HEK293 (cell line): ENCODE data around the gene CELA1.

Experiments
- BCL11A ChIP-seq: fragments of 450-650 bp; formaldehyde crosslinking; IDR thresholded peaks from 2 replicates; pipeline ENCODE4 v1.5.1; 2016; ENCODE audit warnings: low read depth, missing biosample characterization, missing genetic modification characterization
- KLF1 ChIP-seq: fragments of 450-650 bp; formaldehyde crosslinking; IDR thresholded peaks from 2 replicates; pipeline ENCODE4 v1.5.1; 2016; ENCODE audit warnings: missing biosample characterization, missing genetic modification characterization
- KLF16 ChIP-seq: fragments of 450-650 bp; formaldehyde crosslinking; IDR thresholded peaks from 2 replicates; pipeline ENCODE4 v1.5.1; 2017; ENCODE audit warnings: missing biosample characterization, missing genetic modification characterization
- SP3 ChIP-seq: fragments of 450-650 bp; formaldehyde crosslinking; IDR thresholded peaks from 2 replicates; pipeline ENCODE4 v1.5.1; 2016; ENCODE audit warnings: missing biosample characterization, missing genetic modification characterization
- ZBTB20 ChIP-seq: fragments of 450-650 bp; formaldehyde crosslinking; IDR thresholded peaks from 2 replicates; pipeline ENCODE4 v1.5.1; 2016; ENCODE audit warnings: missing biosample characterization, missing genetic modification characterization
- ZNF121 ChIP-seq: fragments of 450-650 bp; formaldehyde crosslinking; IDR thresholded peaks from 2 replicates; pipeline ENCODE4 v1.5.1; 2016; ENCODE audit warnings: missing biosample characterization, missing genetic modification characterization
- ZNF138 ChIP-seq: fragments of 450-650 bp; formaldehyde crosslinking; IDR thresholded peaks from 2 replicates; pipeline ENCODE4 v1.5.1; 2016; ENCODE audit warnings: missing biosample characterization, missing genetic modification characterization, borderline replicate concordance
- ZNF16 ChIP-seq: fragments of 450-650 bp; formaldehyde crosslinking; IDR thresholded peaks from 2 replicates; pipeline ENCODE4 v1.5.1; 2016; ENCODE audit warnings: low read depth, missing biosample characterization, missing genetic modification characterization
- ZNF169 ChIP-seq: fragments of 450-650 bp; formaldehyde crosslinking; IDR thresholded peaks from 2 replicates; pipeline ENCODE4 v1.5.1; 2016; ENCODE audit warnings: missing biosample characterization, missing genetic modification characterization
- ZNF184 ChIP-seq: fragments of 450-650 bp; IDR thresholded peaks from 2 replicates; pipeline ENCODE4 v1.5.1; 2018; ENCODE audit warnings: missing biosample characterization, mild to moderate bottlenecking, missing genetic modification characterization
- ZNF221 ChIP-seq: fragments of 450-650 bp; formaldehyde crosslinking; IDR thresholded peaks from 2 replicates; pipeline ENCODE4 v1.5.1; 2017; ENCODE audit warnings: missing biosample characterization, missing genetic modification characterization, borderline replicate concordance
- ZNF266 ChIP-seq: fragments of 450-650 bp; formaldehyde crosslinking; IDR thresholded peaks from 2 replicates; pipeline ENCODE4 v1.5.1; 2016; ENCODE audit warnings: missing biosample characterization, missing genetic modification characterization, low read depth
- ZNF341 ChIP-seq: fragments of 450-650 bp; formaldehyde crosslinking; IDR thresholded peaks from 2 replicates; pipeline ENCODE4; 2016; ENCODE audit warnings: low read depth, missing biosample characterization, missing genetic modification characterization
- ZNF350 ChIP-seq: fragments of 450-650 bp; formaldehyde crosslinking; IDR thresholded peaks from 2 replicates; pipeline ENCODE4 v1.5.0; 2017; ENCODE audit warnings: missing biosample characterization, mild to moderate bottlenecking, missing genetic modification characterization
- ZNF416 ChIP-seq: fragments of 450-650 bp; formaldehyde crosslinking; IDR thresholded peaks from 2 replicates; pipeline ENCODE4 v1.5.1; 2016; ENCODE audit warnings: missing biosample characterization, missing genetic modification characterization
- ZNF423 ChIP-seq: fragments of 450-650 bp; formaldehyde crosslinking; IDR thresholded peaks from 2 replicates; pipeline ENCODE4 v1.5.1; 2016; ENCODE audit warnings: missing biosample characterization, missing genetic modification characterization
- ZNF433 ChIP-seq: fragments of 450-650 bp; formaldehyde crosslinking; IDR thresholded peaks from 2 replicates; pipeline ENCODE4 v1.5.1; 2016; ENCODE audit warnings: missing biosample characterization, missing genetic modification characterization, low read depth
- ZNF48 ChIP-seq: fragments of 450-650 bp; formaldehyde crosslinking; IDR thresholded peaks from 2 replicates; pipeline ENCODE4 v1.5.1; 2016; ENCODE audit warnings: missing biosample characterization, missing genetic modification characterization
- ZNF521 ChIP-seq: fragments of 450-650 bp; formaldehyde crosslinking; IDR thresholded peaks from 2 replicates; pipeline ENCODE4 v1.5.1; 2017; ENCODE audit warnings: missing biosample characterization, mild to moderate bottlenecking, missing genetic modification characterization
- ZNF544 ChIP-seq: fragments of 450-650 bp; formaldehyde crosslinking; IDR thresholded peaks from 2 replicates; pipeline ENCODE4 v1.5.0; 2017; ENCODE audit warnings: missing biosample characterization, missing genetic modification characterization
- ZNF707 ChIP-seq: fragments of 450-650 bp; formaldehyde crosslinking; IDR thresholded peaks from 2 replicates; pipeline ENCODE4 v1.5.1; 2016; ENCODE audit warnings: missing biosample characterization, missing genetic modification characterization
- ZSCAN16 ChIP-seq: fragments of 450-650 bp; formaldehyde crosslinking; IDR thresholded peaks from 2 replicates; pipeline ENCODE4 v1.5.1; 2016; ENCODE audit warnings: missing biosample characterization, missing genetic modification characterization
- ZSCAN23 ChIP-seq: fragments of 450-650 bp; formaldehyde crosslinking; IDR thresholded peaks from 2 replicates; pipeline ENCODE4 v1.5.1; 2016; ENCODE audit warnings: missing biosample characterization, missing genetic modification characterization
- ZXDB ChIP-seq: fragments of 450-650 bp; formaldehyde crosslinking; IDR thresholded peaks from 2 replicates; pipeline ENCODE4 v1.5.1; 2016; ENCODE audit warnings: missing biosample characterization, missing genetic modification characterization
- TF ChIP-seq, protein P1 (sequence below): fragments of 450-650 bp; formaldehyde crosslinking; IDR thresholded peaks from 2 replicates; pipeline ENCODE4 v1.5.1; 2016; ENCODE audit warnings: missing biosample characterization, missing genetic modification characterization, low read depth
- TF ChIP-seq, protein P2 (sequence below): fragments of 450-650 bp; formaldehyde crosslinking; IDR thresholded peaks from 2 replicates; pipeline ENCODE4 v1.5.1; 2016; ENCODE audit warnings: missing biosample characterization, missing genetic modification characterization
- TF ChIP-seq, protein P3 (sequence below): fragments of 450-650 bp; formaldehyde crosslinking; IDR thresholded peaks from 2 replicates; pipeline ENCODE4 v1.5.1; 2017; ENCODE audit warnings: missing biosample characterization, missing genetic modification characterization
- TF ChIP-seq, protein P4 (sequence below): fragments of 450-650 bp; formaldehyde crosslinking; IDR thresholded peaks from 2 replicates; pipeline ENCODE4 v1.5.1; 2016; ENCODE audit warnings: missing biosample characterization, missing genetic modification characterization
- TF ChIP-seq, protein P5 (sequence below): fragments of 450-650 bp; formaldehyde crosslinking; IDR thresholded peaks from 2 replicates; pipeline ENCODE4 v1.5.1; 2017; ENCODE audit warnings: missing biosample characterization, mild to moderate bottlenecking, missing genetic modification characterization, moderate library complexity
- TF ChIP-seq, protein P6 (sequence below): fragments of 450-650 bp; formaldehyde crosslinking; IDR thresholded peaks from 2 replicates; pipeline ENCODE4 v1.5.1; 2016; ENCODE audit warnings: missing biosample characterization, missing genetic modification characterization
- TF ChIP-seq, protein P7 (sequence below): fragments of 450-650 bp; IDR thresholded peaks from 2 replicates; pipeline ENCODE4 v1.5.1; 2018; ENCODE audit warnings: missing biosample characterization, mild to moderate bottlenecking, missing genetic modification characterization
- TF ChIP-seq, protein P8 (sequence below): fragments of 450-650 bp; formaldehyde crosslinking; optimal IDR thresholded peaks from 2 replicates; pipeline ENCODE3; 2016; ENCODE audit warnings: missing biosample characterization, mild to moderate bottlenecking, missing genetic modification characterization

Gene CELA1

DNA sequence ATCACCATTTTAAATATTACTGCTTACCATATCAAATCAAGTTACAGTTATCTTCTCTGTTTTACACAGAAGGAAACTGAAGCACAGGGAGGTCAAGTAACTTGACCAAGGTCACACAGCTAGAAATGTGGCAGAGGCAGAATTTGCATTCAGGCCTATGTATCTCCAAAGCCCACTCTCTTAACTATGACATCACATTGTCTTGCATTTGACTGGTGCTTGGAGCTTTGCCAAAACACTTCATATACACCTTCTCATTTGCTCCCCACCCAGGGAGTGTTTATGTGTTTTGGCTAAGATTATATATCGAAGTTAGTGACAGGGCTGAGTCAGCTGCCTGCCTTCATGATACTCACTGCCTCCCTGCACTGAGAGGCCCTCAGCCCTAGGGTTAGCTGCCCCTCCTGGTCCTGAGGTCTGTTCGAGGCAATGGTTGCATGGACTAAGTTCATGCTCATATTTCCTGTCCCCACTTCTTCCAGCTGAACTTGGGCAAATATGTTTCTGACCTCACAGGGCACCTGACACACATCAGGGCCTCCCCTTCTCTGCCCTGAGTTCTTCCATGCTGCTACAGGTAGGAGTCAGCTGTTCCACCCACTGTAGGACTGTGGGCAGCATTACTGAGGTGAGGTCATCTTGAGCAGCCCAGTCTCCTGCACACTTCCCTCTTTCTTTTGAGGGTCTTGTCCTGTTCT, 43.0 kb upstream of the CELA1 start (continued):
- TF ChIP-seq KLF16 (no peak), ZSCAN23 (tag by site-specific recombination) (peak; percentile 74; the same call in 1 of the 2 replicates), ZNF341 (tag by site-specific recombination) (peak; percentile 82), ZNF266 (tag by site-specific recombination) (no peak), ZNF350 (tag by site-specific recombination) (no peak), KLF1 (peak; percentile 91), ZNF184 (peak; percentile 83; the same call in 1 of the 2 replicates), ZNF138 (no peak), BCL11A (no peak; the same call in 1 of the 2 replicates), SP3 (tag by site-specific recombination) (no peak), ZNF544 (tag by site-specific recombination) (no peak), ZNF121 (tag by site-specific recombination) (no peak), ZSCAN16 (tag by site-specific recombination) (no peak), ZNF416 (tag by site-specific recombination) (no peak), ZNF169 (tag by site-specific recombination) (no peak), ZNF16 (tag by site-specific recombination) (no peak), ZBTB20 (tag by site-specific recombination) (peak; percentile 65), ZNF423 (tag by site-specific recombination) (0 out of 2 replicates have a peak, but pooled peaks have one; percentile 36), ZNF433 (no peak), ZXDB (tag by site-specific recombination) (peak; percentile 76; the same call in 1 of the 2 replicates), ZNF221 (tag by site-specific recombination) (no peak), ZNF48 (tag by site-specific recombination) (no peak), ZNF707 (no peak), ZNF521 (no peak)
- TF ChIP-seq, protein P1, sequence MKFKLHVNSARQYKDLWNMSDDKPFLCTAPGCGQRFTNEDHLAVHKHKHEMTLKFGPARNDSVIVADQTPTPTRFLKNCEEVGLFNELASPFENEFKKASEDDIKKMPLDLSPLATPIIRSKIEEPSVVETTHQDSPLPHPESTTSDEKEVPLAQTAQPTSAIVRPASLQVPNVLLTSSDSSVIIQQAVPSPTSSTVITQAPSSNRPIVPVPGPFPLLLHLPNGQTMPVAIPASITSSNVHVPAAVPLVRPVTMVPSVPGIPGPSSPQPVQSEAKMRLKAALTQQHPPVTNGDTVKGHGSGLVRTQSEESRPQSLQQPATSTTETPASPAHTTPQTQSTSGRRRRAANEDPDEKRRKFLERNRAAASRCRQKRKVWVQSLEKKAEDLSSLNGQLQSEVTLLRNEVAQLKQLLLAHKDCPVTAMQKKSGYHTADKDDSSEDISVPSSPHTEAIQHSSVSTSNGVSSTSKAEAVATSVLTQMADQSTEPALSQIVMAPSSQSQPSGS (tag by site-specific recombination), result peak; percentile 93
- TF ChIP-seq, protein P2, sequence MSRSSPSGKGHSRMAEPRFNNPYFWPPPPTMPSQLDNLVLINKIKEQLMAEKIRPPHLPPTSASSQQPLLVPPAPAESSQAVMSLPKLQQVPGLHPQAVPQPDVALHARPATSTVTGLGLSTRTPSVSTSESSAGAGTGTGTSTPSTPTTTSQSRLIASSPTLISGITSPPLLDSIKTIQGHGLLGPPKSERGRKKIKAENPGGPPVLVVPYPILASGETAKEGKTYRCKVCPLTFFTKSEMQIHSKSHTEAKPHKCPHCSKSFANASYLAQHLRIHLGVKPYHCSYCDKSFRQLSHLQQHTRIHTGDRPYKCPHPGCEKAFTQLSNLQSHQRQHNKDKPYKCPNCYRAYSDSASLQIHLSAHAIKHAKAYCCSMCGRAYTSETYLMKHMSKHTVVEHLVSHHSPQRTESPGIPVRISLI (tag by site-specific recombination), result no peak
- TF ChIP-seq, protein P3, sequence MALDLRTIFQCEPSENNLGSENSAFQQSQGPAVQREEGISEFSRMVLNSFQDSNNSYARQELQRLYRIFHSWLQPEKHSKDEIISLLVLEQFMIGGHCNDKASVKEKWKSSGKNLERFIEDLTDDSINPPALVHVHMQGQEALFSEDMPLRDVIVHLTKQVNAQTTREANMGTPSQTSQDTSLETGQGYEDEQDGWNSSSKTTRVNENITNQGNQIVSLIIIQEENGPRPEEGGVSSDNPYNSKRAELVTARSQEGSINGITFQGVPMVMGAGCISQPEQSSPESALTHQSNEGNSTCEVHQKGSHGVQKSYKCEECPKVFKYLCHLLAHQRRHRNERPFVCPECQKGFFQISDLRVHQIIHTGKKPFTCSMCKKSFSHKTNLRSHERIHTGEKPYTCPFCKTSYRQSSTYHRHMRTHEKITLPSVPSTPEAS (tag by site-specific recombination), result no peak
- TF ChIP-seq, protein P4, sequence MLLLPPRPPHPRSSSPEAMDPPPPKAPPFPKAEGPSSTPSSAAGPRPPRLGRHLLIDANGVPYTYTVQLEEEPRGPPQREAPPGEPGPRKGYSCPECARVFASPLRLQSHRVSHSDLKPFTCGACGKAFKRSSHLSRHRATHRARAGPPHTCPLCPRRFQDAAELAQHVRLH (tag by site-specific recombination), result peak; percentile 78
- TF ChIP-seq, protein P5, sequence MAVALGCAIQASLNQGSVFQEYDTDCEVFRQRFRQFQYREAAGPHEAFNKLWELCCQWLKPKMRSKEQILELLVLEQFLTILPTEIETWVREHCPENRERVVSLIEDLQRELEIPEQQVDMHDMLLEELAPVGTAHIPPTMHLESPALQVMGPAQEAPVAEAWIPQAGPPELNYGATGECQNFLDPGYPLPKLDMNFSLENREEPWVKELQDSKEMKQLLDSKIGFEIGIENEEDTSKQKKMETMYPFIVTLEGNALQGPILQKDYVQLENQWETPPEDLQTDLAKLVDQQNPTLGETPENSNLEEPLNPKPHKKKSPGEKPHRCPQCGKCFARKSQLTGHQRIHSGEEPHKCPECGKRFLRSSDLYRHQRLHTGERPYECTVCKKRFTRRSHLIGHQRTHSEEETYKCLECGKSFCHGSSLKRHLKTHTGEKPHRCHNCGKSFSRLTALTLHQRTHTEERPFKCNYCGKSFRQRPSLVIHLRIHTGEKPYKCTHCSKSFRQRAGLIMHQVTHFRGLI (tag by site-specific recombination), result no peak
- TF ChIP-seq, protein P6, sequence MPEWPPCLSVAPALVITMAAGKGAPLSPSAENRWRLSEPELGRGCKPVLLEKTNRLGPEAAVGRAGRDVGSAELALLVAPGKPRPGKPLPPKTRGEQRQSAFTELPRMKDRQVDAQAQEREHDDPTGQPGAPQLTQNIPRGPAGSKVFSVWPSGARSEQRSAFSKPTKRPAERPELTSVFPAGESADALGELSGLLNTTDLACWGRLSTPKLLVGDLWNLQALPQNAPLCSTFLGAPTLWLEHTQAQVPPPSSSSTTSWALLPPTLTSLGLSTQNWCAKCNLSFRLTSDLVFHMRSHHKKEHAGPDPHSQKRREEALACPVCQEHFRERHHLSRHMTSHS (tag by site-specific recombination), result no peak
- TF ChIP-seq, protein P7, sequence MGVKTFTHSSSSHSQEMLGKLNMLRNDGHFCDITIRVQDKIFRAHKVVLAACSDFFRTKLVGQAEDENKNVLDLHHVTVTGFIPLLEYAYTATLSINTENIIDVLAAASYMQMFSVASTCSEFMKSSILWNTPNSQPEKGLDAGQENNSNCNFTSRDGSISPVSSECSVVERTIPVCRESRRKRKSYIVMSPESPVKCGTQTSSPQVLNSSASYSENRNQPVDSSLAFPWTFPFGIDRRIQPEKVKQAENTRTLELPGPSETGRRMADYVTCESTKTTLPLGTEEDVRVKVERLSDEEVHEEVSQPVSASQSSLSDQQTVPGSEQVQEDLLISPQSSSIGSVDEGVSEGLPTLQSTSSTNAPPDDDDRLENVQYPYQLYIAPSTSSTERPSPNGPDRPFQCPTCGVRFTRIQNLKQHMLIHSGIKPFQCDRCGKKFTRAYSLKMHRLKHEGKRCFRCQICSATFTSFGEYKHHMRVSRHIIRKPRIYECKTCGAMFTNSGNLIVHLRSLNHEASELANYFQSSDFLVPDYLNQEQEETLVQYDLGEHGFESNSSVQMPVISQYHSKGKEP (tag by site-specific recombination), result peak; percentile 89
- TF ChIP-seq, protein P8, sequence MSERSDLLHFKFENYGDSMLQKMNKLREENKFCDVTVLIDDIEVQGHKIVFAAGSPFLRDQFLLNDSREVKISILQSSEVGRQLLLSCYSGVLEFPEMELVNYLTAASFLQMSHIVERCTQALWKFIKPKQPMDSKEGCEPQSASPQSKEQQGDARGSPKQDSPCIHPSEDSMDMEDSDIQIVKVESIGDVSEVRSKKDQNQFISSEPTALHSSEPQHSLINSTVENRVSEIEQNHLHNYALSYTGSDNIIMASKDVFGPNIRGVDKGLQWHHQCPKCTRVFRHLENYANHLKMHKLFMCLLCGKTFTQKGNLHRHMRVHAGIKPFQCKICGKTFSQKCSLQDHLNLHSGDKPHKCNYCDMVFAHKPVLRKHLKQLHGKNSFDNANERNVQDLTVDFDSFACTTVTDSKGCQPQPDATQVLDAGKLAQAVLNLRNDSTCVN (tag by site-specific recombination), result no peak
